HCT116 (cell line): ENCODE results near the gene CALHM4. TPM values are rescaled to one million over a fixed set of nuclear protein-coding genes. Genes with fewer than 3 reads are reported as not detected.
"Not testable (repeated sequence)": the region's sequence is repeated elsewhere in the genome, so short reads cannot be mapped to it uniquely, and the experiment has no call there.

Experiments
- ATAC-seq: fragments of 200-7000 bp; cut with Tn5 transposase; 2 replicates; pipeline ENCODE4 v1.9.1; 2020; ENCODE audit warnings: mild to moderate bottlenecking, moderate library complexity
- BruUV-seq: library from RNA; stranded (reverse); fragments of 400-500 nt; replicated peaks from 2 replicates; lab custom pipeline; 2021; lab: Mats Ljungman, UMichigan
- CTCF ChIA-PET: fragments of 300-600 bp; sonication (Branson Sonifier 250); formaldehyde crosslinking; loops from one replicate; lab custom pipeline; 2021; ENCODE audit warnings: antibody characterized with exemption; lab: Charles Lee
- POLR2A ChIA-PET: fragments of 300-600, 350-600 bp; sonication (Branson Sonifier 250); formaldehyde crosslinking; loops from one replicate; lab custom pipeline; 2021; ENCODE audit warnings: antibody characterized with exemption; lab: Charles Lee
- RAD21 ChIA-PET, 2 experiments: fragments of 300-600 bp; sonication (Branson Sonifier 250); formaldehyde crosslinking; loops; one replicate each; lab custom pipeline; 2023; ENCODE audit warnings: low total read pairs in 2 of 2; ENCODE audit not compliant: uncharacterized antibody in 2 of 2, unreplicated experiment in 2 of 2, low non-redundant PET in 1 of 2; lab: Charles Lee
- DNase-seq: peaks from one replicate; pipeline ENCODE4 v3.0.0-alpha.2; 2010; ENCODE audit warnings: low read depth, low spot score
- H2AFZ ChIP-seq: fragments of 200-600 bp; shearing (Covaris generic), sonication (generic); 2 replicates; pipeline ENCODE4 v1.6.1; 2017; ENCODE audit warnings: low read depth, mixed run types, mixed read lengths, antibody characterized with exemption, low read length; ENCODE audit not compliant: poor library complexity, severe bottlenecking
- H3K27ac ChIP-seq: 2 replicates; pipeline ENCODE4 v1.5.1; 2012; ENCODE audit warnings: low read depth, low read length
- H3K27me3 ChIP-seq: fragments of 200-600 bp; sonication (generic); 2 replicates; pipeline ENCODE4 v1.6.1; 2016; ENCODE audit warnings: mixed run types, low read length, mixed read lengths; ENCODE audit not compliant: insufficient read depth
- H3K36me3 ChIP-seq, 2 experiments: fragments of 200-500 bp in 1 of 2; fragments of 200-600 bp in 1 of 2; sonication (Bioruptor generic) in 1 of 2; sonication (generic) in 1 of 2; 2 replicates each; pipeline versions ENCODE4 v1.5.1 to v1.6.1; 2014 to 2016; ENCODE audit warnings: low read length in 2 of 2, inconsistent platforms in 1 of 2, mixed read lengths in 1 of 2, mixed run types in 1 of 2; ENCODE audit not compliant: insufficient read depth in 2 of 2, control insufficient read depth in 1 of 2
- H3K4me1 ChIP-seq, 2 experiments: fragments of 200-600 bp in 1 of 2; sonication (generic) in 1 of 2; 2 replicates each; pipeline versions ENCODE4 v1.5.1 to v1.6.1; 2012 to 2017; ENCODE audit warnings: low read length in 2 of 2, inconsistent platforms in 1 of 2, mild to moderate bottlenecking in 1 of 2, mixed read lengths in 1 of 2, mixed run types in 1 of 2, moderate library complexity in 1 of 2; ENCODE audit not compliant: insufficient read depth in 2 of 2, control insufficient read depth in 1 of 2
- H3K4me2 ChIP-seq: fragments of 200-600 bp; sonication (generic); 2 replicates; pipeline ENCODE4 v1.6.1; 2017; ENCODE audit warnings: mixed run types, low read length, mixed read lengths
- H3K4me3 ChIP-seq, 2 experiments: fragments of 200-600 bp in 1 of 2; sonication (generic) in 1 of 2; replicated peaks in 1 of 2; 2 replicates each; pipeline ENCODE4 v1.5.1; 2011 to 2016; ENCODE audit warnings: low read length in 2 of 2, control low read depth in 1 of 2, low read depth in 1 of 2, mild to moderate bottlenecking in 1 of 2, mixed read lengths in 1 of 2, mixed run types in 1 of 2
- H3K79me2 ChIP-seq: fragments of 200-600 bp; sonication (generic); 2 replicates; pipeline ENCODE4 v1.6.1; 2017; ENCODE audit warnings: mild to moderate bottlenecking, mixed run types, low read length, moderate library complexity, mixed read lengths; ENCODE audit not compliant: insufficient read depth
- H3K9ac ChIP-seq: fragments of 200-600 bp; sonication (generic); 2 replicates; pipeline ENCODE4 v1.6.1; 2016; ENCODE audit warnings: low read length, mixed read lengths
- H3K9me2 ChIP-seq: fragments of 200-600 bp; sonication (generic), shearing (Covaris generic); 2 replicates; pipeline ENCODE4 v1.6.1; 2017; ENCODE audit warnings: mixed run types, mild to moderate bottlenecking, moderate library complexity; ENCODE audit not compliant: insufficient read depth
- H3K9me3 ChIP-seq, 2 experiments: fragments of 200-500 bp in 1 of 2; fragments of 200-600 bp in 1 of 2; sonication (Bioruptor generic) in 1 of 2; sonication (generic) in 1 of 2; 2 replicates each; pipeline ENCODE4 v1.6.1; 2014 to 2017; ENCODE audit warnings: low read length in 2 of 2, mixed read lengths in 2 of 2, inconsistent platforms in 1 of 2, low read depth in 1 of 2, mild to moderate bottlenecking in 1 of 2, mixed run types in 1 of 2, moderate library complexity in 1 of 2; ENCODE audit not compliant: control insufficient read depth in 1 of 2, insufficient read depth in 1 of 2
- H4K20me1 ChIP-seq: fragments of 200-600 bp; sonication (generic), shearing (Covaris generic); 2 replicates; pipeline ENCODE4 v1.6.1; 2017; ENCODE audit warnings: mixed run types, mild to moderate bottlenecking, moderate library complexity; ENCODE audit not compliant: insufficient read depth
- EZH2phosphoT487 ChIP-seq: fragments of 200-600 bp; IDR thresholded peaks from 2 replicates; pipeline ENCODE4 v1.6.1; 2018; ENCODE audit warnings: antibody characterized with exemption, borderline replicate concordance
- POLR2A ChIP-seq: IDR thresholded peaks from 2 replicates; pipeline ENCODE4 v1.7.0; 2011; ENCODE audit warnings: borderline replicate concordance; ENCODE audit not compliant: insufficient read depth, insufficient read length; ENCODE audit errors: extremely low read depth
- REST ChIP-seq: IDR thresholded peaks from 2 replicates; pipeline ENCODE4 v1.6.1; 2012; ENCODE audit warnings: low read depth
- SRF ChIP-seq: IDR thresholded peaks from 2 replicates; pipeline ENCODE4 v1.6.1; 2012; ENCODE audit warnings: low read depth
- YY1 ChIP-seq: IDR thresholded peaks from 2 replicates; pipeline ENCODE4 v1.6.1; 2011; ENCODE audit warnings: low read length, low read depth, moderate library complexity, mild to moderate bottlenecking; ENCODE audit not compliant: insufficient replicate concordance; ENCODE audit errors: extremely low read depth
- ZNF274 ChIP-seq: fragments of 200-500 bp; sonication (Bioruptor generic); IDR thresholded peaks from 2 replicates; pipeline ENCODE4 v1.6.1; 2014; ENCODE audit warnings: mild to moderate bottlenecking, low read depth, low read length, inconsistent platforms
- intact Hi-C: fragments of 100-400 bp; cut with micrococcal nuclease; formaldehyde crosslinking; loops from 2 replicates; pipeline ENCODE4 v1.10.0; 2022
- total RNA-seq: library from RNA; stranded (reverse); gene quantifications from one replicate; pipeline ENCODE4 v1.2.1, GENCODE V29; 2021; ENCODE audit not compliant: unreplicated experiment

CALHM4 gene
- total RNA-seq, 1 experiment from 2014 or later, result not detected

DNA sequence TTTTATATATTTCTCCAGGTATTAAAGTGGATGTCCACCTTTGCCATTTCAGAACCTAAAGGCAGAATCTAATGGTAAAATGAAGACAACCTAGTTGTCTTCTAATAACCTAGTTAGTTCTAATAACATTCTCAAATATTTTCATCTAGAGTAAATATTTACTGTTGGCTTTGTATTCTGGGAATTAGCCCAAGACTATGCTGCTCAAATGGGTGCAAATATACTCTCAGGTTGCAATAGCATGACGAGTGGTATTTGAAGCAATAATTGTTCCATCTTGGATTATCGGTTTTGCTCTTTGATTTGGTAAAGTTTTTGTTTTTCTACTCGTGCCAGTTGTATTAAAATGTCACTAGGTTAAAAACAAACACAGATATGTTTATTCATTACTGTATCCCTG is 41.7 kb downstream of the CALHM4 start:
- DNase-seq (no peak), ATAC-seq (no peak)
- no peaks in the 10 kb centered on the region for H3K4me1 ChIP-seq
- H4K20me1 ChIP-seq, result no peaks in the 10 kb centered on the region
- H3K4me2 ChIP-seq, result no peak overlapping the region
- H3K9me3 ChIP-seq, result no peaks in the 10 kb centered on the region
- H3K79me2 ChIP-seq, result no peaks in the 10 kb centered on the region
- BruUV-seq, result no TSS peak
- H3K36me3 ChIP-seq, result peaks cover 6 to 9% of the 10 kb centered on the region in 2 experiments
- TF ChIP-seq ZNF274 (no peak), YY1 (no peak), SRF (no peak), POLR2A (no peak)
- TF ChIP-seq, all 23 proteins: peak for 0
- POLR2A ChIA-PET, result no interaction called here
- RAD21 ChIA-PET, result no interaction called here
- intact Hi-C loops, result no loop called here
- Histone ChIP-seq H2AFZ (no peak overlapping the region), H3K27me3 (no peaks in the 10 kb centered on the region), H3K4me3 (no peak overlapping the region), H3K27ac (no peak overlapping the region), H3K9me2 (no peaks in the 10 kb centered on the region), H3K9ac (no peak overlapping the region)
- CTCF ChIA-PET, result no interaction called here

GRCh38 chr6:116596815-116597214 is 43.3 kb downstream of the CALHM4 start:
- H2AFZ ChIP-seq, result no peak overlapping the region
- CTCF ChIA-PET, result no interaction called here
- no peaks in the 10 kb centered on the region for H3K79me2 ChIP-seq
- no peaks in the 10 kb centered on the region for H3K9me2 ChIP-seq
- H3K9me3 ChIP-seq, result no peaks in the 10 kb centered on the region
- POLR2A ChIA-PET, result no interaction called here
- H3K4me2 ChIP-seq, result no peak overlapping the region
- BruUV-seq, result no TSS peak
- H4K20me1 ChIP-seq, result no peaks in the 10 kb centered on the region
- no peak overlapping the region for H3K27ac ChIP-seq
- peaks cover 0 to 3% of the 10 kb centered on the region in 2 experiments; a peak in 1 of 4 replicates for H3K36me3 ChIP-seq
- RAD21 ChIA-PET, result no interaction called here
- TF ChIP-seq REST (peak; percentile 85), EZH2phosphoT487 (no peak)
- TF ChIP-seq, all 23 proteins: peak for 1
- H3K4me1 ChIP-seq, result no peaks in the 10 kb centered on the region
- no peaks in the 10 kb centered on the region for H3K27me3 ChIP-seq
- no peak overlapping the region for H3K9ac ChIP-seq
- intact Hi-C loops, result no loop called here
- ATAC-seq (no peak), DNase-seq (no peak)
- no peak overlapping the region for H3K4me3 ChIP-seq

DNA sequence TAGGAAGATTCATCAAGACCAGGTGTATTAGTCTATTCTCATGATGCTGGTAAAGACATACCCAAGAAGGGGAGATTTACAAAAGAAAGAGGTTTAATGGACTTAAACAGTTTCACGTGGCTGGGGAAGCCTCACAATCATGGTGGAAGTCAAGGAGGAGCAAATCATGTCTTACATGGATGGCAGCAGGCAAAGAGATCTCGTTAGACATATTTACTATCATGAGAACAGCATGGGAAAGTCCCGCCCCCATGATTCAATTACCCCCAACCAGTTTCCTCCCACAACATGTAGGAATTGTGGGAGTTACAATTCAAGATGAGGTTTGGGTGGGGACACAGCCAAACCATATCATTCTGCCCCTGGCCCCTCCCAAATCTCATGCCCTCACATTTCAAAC is 50.4 kb downstream of the CALHM4 start:
- DNase-seq, POLR2A ChIA-PET, H3K4me2 ChIP-seq, H3K4me1 ChIP-seq, H3K4me3 ChIP-seq, H3K9ac ChIP-seq, H3K27me3 ChIP-seq, H3K9me3 ChIP-seq, RAD21 ChIA-PET, BruUV-seq, ATAC-seq, H2AFZ ChIP-seq, H3K36me3 ChIP-seq, CTCF ChIA-PET, intact Hi-C loops, H4K20me1 ChIP-seq, H3K9me2 ChIP-seq, H3K79me2 ChIP-seq, H3K27ac ChIP-seq: not testable (repeated sequence)
